ENCODE results near the gene EFEMP1.

EFEMP1 gene

GRCh38 chr2:55901941-55902340 lies 21.6 kb downstream of the EFEMP1 start:
- FAIRE-seq = no peak
- no peak for DNase-seq (ENCODE audit: extremely low spot score, insufficient read length, low read depth)

- DNase-seq (ENCODE audit: extremely low spot score, insufficient read length, low read depth) (no peak), FAIRE-seq (no peak)
Observed at GRCh38 chr2:55901322-55901721, 22.3 kb downstream of the EFEMP1 start.

GRCh38 chr2:55899881-55900280 lies 23.7 kb downstream of the EFEMP1 start:
- no peak for DNase-seq (ENCODE audit: extremely low spot score, insufficient read length, low read depth)
- FAIRE-seq = no peak

GRCh38 chr2:55898386-55899040 lies 25.1 kb downstream of the EFEMP1 start:
- DNase-seq (ENCODE audit: extremely low spot score, insufficient read length, low read depth) (no peak), FAIRE-seq (no peak)

- no peak for FAIRE-seq
- DNase-seq (ENCODE audit: extremely low spot score, insufficient read length, low read depth) = no peak
Observed at GRCh38 chr2:55896633-55897032, 26.9 kb downstream of the EFEMP1 start.

GRCh38 chr2:55894720-55895119 lies 28.9 kb downstream of the EFEMP1 start:
- DNase-seq (ENCODE audit: extremely low spot score, insufficient read length, low read depth) (no peak), FAIRE-seq (no peak)

GRCh38 chr2:55891671-55892094 lies 31.9 kb downstream of the EFEMP1 start:
- no peak for FAIRE-seq
- no peak for DNase-seq (ENCODE audit: extremely low spot score, insufficient read length, low read depth)

- DNase-seq (ENCODE audit: extremely low spot score, insufficient read length, low read depth) = no peak
- no peak for FAIRE-seq
Observed at GRCh38 chr2:55888936-55889335, 34.6 kb downstream of the EFEMP1 start.

GRCh38 chr2:55887901-55888624 lies 35.5 kb downstream of the EFEMP1 start:
- DNase-seq (ENCODE audit: extremely low spot score, insufficient read length, low read depth) = no peak
- peak; percentile 24 for FAIRE-seq

- FAIRE-seq (no peak), DNase-seq (ENCODE audit: extremely low spot score, insufficient read length, low read depth) (no peak)
Observed at GRCh38 chr2:55887351-55887750, 36.2 kb downstream of the EFEMP1 start.

GRCh38 chr2:55885944-55886281 lies 37.7 kb downstream of the EFEMP1 start:
- FAIRE-seq = no peak
- DNase-seq (ENCODE audit: extremely low spot score, insufficient read length, low read depth) = no peak

- FAIRE-seq (no peak), DNase-seq (ENCODE audit: extremely low spot score, insufficient read length, low read depth) (no peak)
Observed at GRCh38 chr2:55885127-55885943, 38.2 kb downstream of the EFEMP1 start.

- no peak for FAIRE-seq
Observed at GRCh38 chr2:55883829-55884228, 39.8 kb downstream of the EFEMP1 start.

GRCh38 chr2:55883357-55883756 lies 40.2 kb downstream of the EFEMP1 start:
- no peak for FAIRE-seq
- DNase-seq (ENCODE audit: extremely low spot score, insufficient read length, low read depth) = no peak

More at GRCh38 chr2:55883829-55884228, 39.8 kb downstream of the EFEMP1 start:
- DNase-seq (ENCODE audit: extremely low spot score, insufficient read length, low read depth) = no peak

GRCh38 chr2:55882954-55883353 lies 40.6 kb downstream of the EFEMP1 start:
- no peak for DNase-seq (ENCODE audit: extremely low spot score, insufficient read length, low read depth)
- no peak for FAIRE-seq

- DNase-seq (ENCODE audit: extremely low spot score, insufficient read length, low read depth) (no peak), FAIRE-seq (no peak)
Observed at GRCh38 chr2:55880416-55881143, 43.0 kb downstream of the EFEMP1 start.

GRCh38 chr2:55879976-55880375 lies 43.6 kb downstream of the EFEMP1 start:
- DNase-seq (ENCODE audit: extremely low spot score, insufficient read length, low read depth) (no peak), FAIRE-seq (no peak)

- DNase-seq (ENCODE audit: extremely low spot score, insufficient read length, low read depth) = no peak
- FAIRE-seq = no peak
Observed at GRCh38 chr2:55877087-55877436, 46.5 kb downstream of the EFEMP1 start.

GRCh38 chr2:55876429-55877086 lies 47.0 kb downstream of the EFEMP1 start:
- FAIRE-seq (no peak), DNase-seq (ENCODE audit: extremely low spot score, insufficient read length, low read depth) (no peak)
